DMS79 (cell line): Measurements from ENCODE around the gene LMF2.
A peak's percentile ranks its signal among the peaks of the same experiment; 100 is the strongest.

Experiments used
- DNase-seq: peaks from one replicate; lab custom pipeline; 2025; lab: John Stamatoyannopoulos, UW

The LMF2 gene

DNA sequence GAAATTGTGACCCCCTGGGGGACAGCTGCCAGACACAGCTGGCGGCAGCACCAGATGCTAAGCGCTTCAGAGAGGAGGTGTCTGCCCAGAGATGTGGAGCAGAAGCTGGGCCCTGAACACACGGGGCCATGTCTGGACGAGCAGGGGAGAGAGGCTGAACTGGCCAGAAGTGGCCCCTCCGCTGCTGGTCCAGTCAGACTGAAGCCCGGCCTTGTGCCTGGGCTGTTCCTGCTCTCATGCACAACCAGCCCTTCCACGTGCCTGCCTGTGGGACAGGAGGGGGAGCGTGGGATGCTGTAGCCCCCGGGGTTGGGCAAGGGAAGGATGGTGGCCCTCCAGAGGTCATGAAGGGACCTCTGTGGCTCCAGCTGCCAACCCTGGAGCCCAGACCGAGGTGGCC is 24.4 kb downstream of the LMF2 start:
- DNase-seq: no peak

DNA sequence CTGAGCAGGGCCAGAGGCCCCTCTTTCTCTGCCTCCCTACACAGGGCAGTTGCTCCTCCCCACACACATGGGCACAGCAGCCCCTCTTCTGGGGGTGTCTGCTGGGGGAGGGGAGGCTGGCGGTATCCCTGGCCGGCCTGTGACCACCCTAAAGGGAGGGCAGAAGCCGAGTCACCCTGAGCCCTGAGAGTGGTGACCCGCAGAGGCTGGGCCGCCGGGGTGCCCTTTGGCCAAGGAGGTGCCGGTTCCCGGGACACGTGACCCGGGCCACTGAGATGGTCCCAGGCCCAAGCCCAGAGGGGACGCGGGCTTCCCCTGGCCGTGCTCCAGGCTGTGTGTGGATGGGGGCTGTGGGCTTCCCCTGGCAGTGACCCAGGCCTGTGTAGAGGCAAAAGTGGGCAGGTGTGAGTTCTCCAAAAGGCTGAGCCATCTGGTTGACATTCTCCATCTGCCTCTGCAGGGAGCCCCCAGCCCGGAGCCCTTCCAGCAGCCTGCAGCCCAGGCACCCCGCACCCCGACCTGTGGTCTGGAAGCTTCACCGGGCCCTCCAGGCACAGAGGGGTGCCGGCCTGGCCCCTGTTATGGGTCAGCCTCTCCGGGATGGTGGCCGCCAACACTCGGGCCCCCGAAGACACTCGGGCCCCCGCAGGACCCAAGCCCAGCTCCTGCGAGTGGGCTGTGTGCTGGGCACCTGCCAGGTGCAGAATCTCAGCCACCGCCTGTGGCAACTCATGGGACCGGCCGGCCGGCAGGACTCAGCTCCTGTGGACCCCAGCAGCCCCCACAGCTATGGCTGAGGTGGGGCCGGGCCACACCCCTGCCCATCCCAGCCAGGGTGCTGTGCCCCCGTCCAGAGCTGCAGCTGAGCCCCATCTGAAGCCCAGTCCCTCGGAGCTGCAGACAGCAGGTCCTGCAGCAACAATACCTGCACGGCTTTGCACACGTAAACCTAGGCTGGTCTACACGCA is 25.1 kb downstream of the LMF2 start:
- no peak for DNase-seq

DNA sequence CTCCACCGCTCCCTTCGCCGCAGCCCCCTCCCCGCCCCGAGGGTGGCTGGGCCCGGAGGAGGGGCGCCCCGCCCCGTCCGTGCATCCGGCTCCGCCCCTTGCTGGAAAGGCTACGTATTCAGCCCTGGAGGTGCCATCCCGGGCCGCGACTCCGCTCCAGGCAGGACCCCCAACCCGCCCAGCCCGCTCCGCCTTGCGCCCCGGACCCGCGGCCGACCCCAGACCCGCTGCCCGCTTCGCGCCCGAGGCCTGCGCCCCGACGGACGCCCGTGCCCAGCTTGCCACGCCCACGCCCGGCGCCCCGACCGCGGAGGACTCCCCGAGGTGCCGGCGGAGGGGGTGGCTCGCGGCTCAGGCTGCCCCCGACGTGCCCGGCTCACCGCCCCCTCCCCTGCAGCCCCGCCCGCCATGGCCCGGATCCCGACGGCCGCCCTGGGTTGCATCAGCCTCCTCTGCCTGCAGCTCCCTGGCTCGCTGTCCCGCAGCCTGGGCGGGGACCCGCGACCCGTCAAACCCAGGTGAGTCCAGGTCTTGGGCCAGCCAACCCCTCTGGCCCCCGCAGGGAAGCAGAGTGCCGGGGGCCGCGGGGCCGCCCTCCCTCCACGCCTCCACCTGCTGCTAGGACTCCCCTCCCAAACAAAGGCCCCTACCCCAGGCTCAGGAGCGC is 25.9 kb downstream of the LMF2 start, which contains the start of gene ADM2:
TSS of gene ADM2 (plus strand) at position 104 of the 667 bp plus-strand sequence. CDS start at position 409, 305 bp downstream.
- no peak for DNase-seq

DNA sequence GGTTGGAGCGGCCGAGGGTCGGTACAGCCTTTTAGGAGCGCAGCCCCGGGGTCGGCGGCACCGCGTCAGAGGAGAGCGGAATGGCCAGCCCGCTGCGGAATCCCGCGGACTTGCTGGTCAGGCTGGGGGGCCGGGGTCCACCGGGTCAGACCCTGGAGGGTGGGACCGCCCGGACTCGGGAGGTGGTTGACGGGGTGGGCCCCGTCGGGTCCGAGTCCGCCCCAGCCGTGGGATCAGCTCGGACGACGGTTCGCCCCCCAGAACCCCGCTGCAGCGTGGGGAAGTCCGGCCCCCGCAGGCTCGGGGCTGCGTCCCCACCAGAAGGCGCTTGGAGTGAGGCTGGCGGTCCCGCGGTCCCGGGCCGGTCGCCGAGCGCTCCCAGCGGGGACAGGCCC is 26.5 kb downstream of the LMF2 start:
- no peak for DNase-seq

DNA sequence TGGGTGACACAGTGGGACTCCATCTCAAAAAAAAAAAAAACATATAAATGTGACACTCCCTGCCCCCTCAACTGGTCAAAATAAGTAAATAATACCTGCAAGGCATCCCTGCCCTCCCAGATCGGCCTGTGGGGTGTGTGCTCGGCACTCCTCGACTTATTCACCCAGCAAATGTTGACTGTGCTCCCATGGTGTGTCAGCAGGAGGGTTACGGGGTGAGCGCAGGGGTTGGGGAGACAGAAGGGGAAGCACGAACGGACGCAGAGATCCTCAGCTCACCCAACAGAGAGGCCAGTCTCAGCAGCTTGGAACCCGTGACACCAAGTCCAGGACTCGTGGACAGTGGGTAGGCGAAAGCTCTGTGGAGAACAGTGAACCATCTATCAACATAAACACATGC is 27.8 kb downstream of the LMF2 start:
- no peak for DNase-seq

DNA sequence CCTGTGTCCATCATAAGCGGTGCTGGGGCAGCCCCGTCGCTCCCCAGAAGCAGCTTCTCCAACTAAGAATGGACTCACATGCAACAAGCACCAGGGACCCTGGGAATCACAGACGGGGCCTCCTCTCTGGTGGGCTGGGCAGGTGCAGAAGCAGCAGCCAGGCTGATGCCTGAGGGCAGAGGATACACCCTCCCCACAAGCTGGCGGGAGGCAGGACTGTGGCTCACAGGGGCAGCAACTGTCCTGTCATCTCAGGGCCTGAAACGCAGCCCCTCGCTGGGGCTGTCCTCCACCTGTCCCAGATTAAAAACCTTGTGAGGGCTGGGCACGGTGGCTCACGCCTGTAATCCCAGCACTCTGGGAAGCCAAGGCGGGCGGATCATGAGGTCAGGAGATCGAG is 29.6 kb downstream of the LMF2 start:
- no peak for DNase-seq

DNA sequence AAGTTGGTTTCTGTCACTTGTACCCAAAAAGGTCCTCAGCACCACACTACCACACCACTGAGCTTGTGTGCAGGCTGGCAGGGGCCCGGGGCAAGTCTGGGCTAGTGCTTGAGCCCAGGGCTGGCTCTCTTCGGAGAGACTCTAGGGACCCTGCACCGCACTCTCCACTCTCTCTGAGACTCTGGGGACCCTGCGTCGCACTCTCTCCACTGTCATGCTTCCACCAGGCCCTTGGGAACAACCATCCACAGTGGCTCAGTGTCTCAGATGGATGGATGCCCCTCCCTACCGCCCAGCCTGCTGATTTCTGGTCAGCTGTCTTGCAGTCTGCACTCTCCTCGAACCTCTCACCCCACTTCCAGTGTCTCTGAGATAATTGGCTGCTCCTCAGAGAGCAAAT is 30.6 kb downstream of the LMF2 start:
- DNase-seq: peak; percentile 27

DNA sequence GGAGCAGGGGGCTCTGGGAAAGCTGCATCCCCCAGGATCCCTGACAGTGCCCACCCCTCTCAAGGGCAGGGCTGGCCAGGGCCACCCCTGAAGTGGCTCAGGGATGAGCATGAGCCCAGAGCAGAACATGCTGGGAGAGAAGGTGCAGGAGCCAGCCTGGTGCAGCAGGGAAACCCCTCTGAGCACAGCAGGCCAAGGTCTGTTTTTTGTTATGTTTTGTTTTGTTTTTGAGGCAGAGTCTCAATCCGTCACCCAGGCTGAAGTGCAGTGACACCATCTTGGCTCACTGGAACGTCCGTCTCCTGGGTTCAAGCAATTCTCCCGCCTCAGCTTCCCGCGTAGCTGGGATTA is 31.9 kb downstream of the LMF2 start:
- no peak for DNase-seq

DNA sequence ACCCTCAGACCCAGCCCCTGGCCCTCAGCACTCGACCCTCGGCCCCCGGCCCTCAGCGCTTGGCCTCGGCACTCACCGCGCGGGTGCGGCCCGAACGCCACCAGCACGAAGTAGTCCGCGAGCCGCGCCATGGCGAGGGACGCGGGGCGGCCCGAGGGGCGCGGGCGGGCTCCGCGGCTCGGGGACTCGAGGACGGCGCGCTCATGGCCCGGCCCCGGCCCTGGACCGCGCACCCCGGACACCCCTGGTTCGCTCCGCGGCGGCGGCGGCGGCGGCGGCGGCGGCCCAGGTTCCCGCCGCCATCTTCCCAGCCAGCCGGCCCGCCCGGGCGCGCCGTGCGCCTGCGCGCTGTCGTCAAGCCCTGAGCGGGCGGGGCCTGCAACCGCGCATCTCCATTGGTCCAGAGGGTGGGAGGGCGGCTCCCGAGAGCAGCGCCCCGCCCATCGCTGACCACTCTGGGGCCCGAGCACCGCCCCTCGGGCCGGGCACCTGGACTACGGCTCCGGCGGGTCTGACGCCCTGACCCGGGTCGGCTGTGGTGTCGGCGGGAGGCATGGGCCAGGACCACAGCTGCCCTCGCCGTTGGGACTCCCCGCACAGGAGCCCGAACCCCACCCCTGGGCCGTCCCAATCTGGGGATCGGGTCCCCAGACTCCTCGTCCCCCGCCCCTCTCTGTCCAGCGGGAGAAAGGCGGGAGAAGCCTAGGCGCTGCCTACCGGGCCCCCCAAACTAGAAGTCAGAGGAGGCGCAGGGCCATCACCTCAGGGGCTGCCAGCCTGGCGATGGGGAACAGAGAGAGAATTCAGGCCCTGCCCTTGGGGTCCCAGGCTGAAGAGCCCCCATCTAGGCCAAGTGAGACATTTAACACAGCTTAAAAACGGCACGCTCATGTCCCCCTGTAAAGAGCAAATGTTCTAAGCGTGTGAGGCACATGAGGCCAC is 32.5 kb downstream of the LMF2 start, which contains the start of gene SBF1:
TSS of gene SBF1 (minus strand) at position 326 of the 942 bp plus-strand sequence. CDS start at position 131, 195 bp downstream.
- no peak for DNase-seq

DNA sequence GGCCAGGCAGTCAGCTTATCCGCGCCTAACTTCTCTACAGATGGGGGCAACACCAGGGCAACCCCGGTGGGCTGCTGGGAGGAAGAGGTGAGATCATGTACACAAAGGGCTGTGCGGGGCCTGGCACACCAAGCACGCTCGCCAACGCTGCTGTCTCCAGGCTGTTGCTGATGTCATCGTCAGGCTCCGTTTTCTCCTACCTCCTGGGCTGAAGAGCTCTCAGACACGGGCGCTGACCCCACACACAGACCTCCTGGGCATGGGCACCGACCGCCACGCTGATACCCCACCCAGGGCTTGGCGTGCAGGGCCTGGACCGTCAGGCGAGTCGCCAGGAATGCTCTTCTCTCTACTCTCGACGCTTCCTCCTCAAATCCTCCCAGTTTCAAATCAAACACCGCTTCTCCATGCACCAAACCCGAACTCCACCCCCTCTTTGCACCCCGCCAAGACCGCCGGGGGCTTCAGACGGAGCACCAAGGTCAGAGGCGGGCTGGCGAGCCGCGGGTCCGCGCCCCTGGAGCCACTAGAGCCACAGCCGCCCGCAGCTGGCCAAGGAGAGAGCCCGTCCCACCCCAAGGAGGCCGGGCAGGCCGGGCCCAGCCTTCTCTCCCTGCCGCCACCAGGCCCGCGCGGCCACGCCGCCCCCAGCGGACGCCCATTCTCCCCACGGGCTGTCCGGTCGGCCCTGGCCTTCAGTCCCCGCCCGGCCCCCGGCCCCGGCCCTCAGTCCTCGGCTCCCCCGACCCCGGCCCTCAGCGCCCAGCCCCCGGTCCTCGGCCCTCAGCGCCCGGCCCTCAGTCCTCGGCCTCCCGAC is 33.4 kb downstream of the LMF2 start:
- no peak for DNase-seq

DNA sequence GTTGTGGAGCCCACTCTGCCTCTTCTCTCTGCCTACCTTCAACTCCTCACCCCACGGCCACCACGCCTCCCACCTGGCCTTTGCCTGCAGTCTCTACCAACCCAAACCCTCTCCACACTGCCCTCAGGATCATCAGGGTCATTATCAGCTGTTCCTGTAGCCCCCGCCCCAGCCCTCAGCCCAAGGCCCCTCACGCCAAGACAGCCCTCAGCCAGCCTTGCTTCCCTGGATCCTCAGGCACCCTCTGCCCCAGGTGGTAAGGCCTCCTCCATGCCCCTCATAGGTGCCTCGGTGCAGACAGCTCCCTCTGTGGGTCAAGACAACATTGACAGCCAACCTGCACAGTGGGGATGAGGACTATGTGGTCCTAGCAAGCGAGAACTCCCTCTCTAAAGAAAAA is 34.4 kb downstream of the LMF2 start:
- DNase-seq: no peak

DNA sequence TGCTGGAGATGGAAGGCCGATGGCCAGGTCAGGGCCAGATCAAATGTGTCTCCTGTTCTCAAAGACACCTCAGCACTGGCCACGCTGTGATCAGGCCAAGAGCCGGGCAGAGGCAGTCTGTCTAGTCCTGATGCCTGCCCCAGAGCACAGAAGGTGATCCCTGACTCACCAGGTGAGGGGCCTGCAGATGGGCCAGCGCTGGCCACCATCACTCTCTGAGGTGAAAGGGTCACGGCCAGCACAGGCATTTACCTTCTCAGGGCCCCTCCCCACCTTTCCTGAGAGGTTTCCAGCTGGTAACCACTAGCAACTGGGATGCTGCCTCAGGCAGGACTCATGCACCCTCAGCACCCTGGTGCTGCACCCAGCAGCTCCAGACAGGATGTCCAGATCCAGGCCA is 35.5 kb downstream of the LMF2 start:
- DNase-seq: no peak

DNA sequence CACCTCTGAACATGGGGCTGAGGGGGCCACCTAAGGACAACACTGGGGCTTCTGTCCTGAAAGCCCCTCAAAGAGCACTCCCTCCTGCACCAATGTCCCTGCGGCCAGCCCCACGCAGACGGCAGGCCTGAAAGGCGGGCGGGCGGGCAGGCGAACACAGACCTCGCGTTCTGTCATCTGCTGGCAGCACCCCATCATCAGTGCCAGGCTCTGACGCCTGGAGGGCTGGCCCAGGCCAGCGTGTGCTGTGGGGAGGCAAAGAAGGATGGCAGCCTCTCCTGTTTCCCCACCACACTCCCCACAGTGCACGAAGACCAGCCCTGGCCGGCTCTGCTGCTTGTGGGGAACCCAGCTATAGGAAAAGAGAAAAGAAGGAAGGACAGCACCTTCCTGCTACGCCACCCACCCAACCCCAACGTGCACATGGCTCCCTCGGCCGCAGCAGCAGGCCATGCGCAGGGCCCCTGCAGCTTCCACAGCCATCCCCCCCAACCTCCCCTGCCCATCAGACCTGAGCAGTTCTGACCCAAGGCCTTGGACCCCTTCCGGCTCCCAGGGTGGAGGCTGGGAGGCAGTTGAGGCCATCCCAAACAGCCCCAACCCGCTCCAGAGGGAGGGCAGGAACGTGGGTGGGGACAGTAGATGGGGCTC is 36.2 kb downstream of the LMF2 start:
- no peak for DNase-seq

DNA sequence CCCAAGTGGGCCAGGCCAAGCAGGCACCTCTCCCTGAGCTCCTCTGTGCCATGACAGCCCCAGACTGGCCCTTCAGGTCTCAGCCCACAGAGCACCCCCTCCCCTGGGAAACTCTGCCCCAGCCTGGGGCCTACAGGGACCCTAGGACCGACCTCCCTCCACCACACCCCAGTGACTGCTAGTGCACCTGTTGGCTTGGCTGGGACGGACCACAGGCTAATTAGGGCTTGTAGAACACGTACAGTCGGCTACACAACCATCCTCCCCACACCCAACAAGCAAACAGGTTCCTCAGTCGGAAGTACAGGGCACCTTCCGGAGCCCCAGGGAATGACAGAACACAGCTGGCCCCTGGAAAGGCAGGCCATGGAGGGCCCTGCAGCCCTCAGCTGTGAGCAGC is 37.0 kb downstream of the LMF2 start:
- DNase-seq: no peak

DNA sequence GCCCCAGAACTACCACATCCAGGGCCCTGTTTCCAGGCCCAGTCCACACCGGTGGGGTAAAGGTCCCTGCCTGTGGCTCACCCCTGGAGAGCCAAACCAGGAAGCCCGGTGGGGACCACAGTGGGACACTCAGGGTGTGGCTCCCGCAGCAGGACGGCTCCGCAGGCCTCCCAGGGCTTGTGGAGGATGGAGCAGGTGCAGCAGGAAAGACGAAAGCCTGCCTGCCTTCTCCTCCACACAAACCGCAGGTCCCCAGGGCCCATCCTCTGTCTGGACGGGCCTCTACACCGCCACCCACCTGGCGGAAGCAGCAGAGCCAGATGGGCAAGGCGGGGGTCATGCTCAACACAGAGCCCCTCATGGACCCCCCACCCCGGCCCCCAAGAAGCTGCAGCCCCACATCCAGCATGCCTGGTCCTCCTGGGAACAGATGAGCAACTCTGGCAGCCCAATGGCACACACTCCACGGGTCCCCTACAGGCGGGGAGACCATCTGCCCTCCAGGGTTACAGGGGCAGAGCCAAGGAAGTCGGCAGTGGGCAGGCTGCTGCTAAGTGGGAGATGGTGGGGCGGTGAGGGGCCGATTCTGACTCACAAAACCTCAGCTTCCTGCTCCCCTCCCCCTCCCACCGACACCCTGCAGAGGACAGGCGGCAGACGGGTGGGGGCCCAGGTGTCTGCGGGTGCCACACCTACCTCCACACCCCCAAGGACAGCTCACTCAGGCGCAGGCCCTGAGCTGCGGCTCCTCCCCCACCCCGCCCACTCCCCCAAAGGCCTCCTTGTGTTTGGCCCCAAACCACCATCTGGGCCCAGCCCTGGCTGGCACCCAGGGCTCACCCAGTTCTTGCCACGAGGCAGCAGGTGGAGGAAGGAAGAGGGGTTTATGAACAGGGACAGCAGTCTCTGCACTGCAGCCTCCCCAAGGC is 37.9 kb downstream of the LMF2 start:
- DNase-seq: peak; percentile 52

DNA sequence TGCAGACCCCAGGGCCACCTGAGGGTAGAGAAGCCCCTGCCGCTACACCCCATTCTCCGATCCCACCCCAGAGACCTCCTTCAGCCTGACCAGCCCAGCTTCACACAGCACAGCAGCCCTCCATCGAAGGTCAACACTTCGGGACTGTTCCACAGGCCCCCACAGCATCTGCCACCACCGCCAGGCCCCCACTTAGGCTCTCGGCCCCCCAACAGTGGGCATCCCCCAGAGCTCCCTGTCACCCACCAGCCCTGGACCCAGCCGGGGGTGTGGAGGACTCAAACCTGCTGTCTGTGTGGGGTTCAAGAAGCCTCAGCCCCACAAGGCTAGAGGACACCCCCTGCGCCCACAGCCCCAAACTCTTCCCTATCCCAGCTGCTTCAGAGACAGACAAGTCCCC is 38.9 kb downstream of the LMF2 start:
- no peak for DNase-seq

DNA sequence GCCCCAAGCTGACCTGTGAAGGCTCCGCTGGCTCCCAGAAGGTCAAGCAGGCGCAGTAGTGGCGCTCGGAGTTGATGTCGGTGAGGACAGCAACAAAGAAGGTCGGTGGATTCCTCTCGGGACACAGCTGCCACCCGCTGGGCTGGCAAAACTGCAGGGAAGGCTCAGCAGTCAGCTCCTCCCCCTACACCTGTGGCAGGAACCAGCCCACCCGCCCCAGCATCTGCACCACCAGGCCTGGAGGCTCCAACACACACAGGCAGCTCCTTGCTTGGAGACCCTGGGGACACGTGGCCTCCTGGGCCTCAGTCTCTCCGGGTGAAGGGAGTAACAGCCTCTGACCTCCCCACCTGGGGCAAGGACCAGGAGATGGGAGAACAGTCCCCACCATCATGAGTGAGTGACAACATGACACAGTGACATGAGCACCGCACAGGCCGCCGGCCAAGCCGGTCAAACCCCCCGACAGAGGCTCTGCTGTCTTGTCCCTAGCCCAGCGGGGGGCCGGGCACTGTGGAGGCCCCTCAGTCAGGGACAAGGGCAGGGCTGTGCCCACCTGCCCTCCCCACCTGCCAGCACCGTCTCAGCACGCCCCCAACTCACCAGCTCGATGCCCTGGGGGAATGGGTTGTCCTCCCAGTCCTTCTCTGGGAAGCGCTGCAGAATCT is 39.6 kb downstream of the LMF2 start:
- no peak for DNase-seq

DNA sequence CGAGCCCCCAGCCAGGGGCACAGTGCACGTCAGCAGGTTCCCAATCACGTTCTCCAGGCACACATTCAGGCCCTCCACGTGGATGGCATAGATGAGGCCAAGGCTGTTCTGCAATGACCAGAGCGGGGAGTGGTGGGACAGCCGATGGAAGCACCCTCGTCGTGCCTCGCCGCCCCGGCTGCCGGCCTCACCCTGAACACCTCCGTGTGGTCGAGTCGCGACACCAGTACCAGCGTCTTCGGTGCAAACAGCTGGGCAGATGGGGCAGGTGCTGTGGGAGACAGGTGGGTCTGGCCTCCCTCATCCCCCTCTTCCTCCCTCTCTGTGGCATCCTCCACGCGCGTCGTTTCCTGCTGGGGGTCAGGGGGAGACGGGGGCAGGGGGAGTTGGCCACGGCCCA is 40.2 kb downstream of the LMF2 start:
- no peak for DNase-seq
